Left ventricle myocardium superior (tissue), 1 donor: Measurements from ENCODE around the gene MUC6. TPM values are rescaled to one million over a fixed set of nuclear protein-coding genes. Genes with fewer than 3 reads are reported as not detected.
"Not testable (repeated sequence)": the region's sequence is repeated elsewhere in the genome, so short reads cannot be mapped to it uniquely, and the experiment has no call there.

ENCODE experiments used
- ATAC-seq: fragments of 200-7000 bp; cut with Tn5 transposase; one replicate; pipeline ENCODE4 v1.9.1; 2020; ENCODE audit warnings: mild to moderate bottlenecking, moderate library complexity
- DNase-seq: peaks from one replicate; pipeline ENCODE4 v3.0.0-alpha.2; 2020
- intact Hi-C: fragments of 100-400 bp; cut with micrococcal nuclease; formaldehyde crosslinking; loops from one replicate; pipeline ENCODE4 v1.11.0; 2022
- total RNA-seq: library from RNA; stranded (reverse); fragmentation: NEBNext Ultra II Directional; extraction: Animal tissue kit (Norgen Biotek cat#: 25700); gene quantifications from one replicate; pipeline ENCODE4 v1.2.1, GENCODE V29; 2021
- donor health status: DM: no; HTN: yes; CAD: no; lungs with severe emphysema.

Gene MUC6
- total RNA-seq, 1 donor from 2014 or later, result not detected

GRCh38 chr11:981764-982163 is 54.8 kb downstream of the MUC6 start:
- no peak for ATAC-seq
- intact Hi-C loops, result no loop called here
- no peak for DNase-seq

DNA sequence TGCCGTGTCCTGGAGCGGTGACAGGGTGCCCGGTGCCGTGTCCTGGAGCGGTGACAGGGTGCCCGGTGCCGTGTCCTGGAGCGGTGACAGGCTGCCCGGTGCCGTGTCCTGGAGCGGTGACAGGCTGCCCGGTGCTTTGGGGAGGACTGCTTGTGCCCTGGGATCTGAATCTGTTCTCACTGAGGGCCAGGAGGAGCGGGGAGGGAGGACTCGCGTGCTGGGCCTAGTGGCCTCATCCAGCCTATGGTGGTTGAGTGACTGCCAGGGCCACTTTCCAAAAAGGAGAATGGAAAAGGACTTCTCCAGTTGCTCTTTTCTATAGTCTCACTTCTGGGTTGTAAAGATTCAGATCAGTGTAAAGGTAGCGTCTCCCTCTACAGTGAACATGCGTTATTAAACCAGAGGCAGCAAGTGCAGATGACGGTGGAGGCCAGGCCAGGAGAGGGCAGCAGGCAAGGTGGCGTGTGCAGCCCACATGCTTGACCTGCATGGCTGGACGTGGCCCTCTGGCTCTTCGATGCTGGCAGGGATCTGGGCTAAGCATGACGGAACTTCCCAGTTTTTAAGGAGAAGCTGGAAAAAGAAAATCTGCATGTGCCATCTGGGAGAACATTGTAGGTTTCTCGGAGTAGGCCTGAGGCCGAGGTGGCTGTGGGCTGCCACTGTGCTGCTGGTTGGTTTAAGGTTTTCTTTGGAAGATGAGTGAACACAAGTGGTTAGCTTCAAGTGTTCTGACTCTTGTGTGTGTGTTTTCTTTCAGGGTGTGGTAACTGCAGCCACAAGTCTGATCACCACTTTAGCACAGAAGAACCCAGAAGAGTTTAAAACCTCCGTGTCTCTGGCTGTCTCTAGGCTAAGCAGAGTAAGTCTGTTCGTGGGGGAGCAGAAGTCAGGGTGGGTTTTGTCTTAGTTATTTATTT is 55.8 kb downstream of the MUC6 start:
- ATAC-seq (no peak), DNase-seq (no peak)
- intact Hi-C loops, result no loop called here

GRCh38 chr11:978781-979180 is 57.7 kb downstream of the MUC6 start:
- ATAC-seq (no peak), DNase-seq (no peak)
- intact Hi-C loops, result no loop called here

DNA sequence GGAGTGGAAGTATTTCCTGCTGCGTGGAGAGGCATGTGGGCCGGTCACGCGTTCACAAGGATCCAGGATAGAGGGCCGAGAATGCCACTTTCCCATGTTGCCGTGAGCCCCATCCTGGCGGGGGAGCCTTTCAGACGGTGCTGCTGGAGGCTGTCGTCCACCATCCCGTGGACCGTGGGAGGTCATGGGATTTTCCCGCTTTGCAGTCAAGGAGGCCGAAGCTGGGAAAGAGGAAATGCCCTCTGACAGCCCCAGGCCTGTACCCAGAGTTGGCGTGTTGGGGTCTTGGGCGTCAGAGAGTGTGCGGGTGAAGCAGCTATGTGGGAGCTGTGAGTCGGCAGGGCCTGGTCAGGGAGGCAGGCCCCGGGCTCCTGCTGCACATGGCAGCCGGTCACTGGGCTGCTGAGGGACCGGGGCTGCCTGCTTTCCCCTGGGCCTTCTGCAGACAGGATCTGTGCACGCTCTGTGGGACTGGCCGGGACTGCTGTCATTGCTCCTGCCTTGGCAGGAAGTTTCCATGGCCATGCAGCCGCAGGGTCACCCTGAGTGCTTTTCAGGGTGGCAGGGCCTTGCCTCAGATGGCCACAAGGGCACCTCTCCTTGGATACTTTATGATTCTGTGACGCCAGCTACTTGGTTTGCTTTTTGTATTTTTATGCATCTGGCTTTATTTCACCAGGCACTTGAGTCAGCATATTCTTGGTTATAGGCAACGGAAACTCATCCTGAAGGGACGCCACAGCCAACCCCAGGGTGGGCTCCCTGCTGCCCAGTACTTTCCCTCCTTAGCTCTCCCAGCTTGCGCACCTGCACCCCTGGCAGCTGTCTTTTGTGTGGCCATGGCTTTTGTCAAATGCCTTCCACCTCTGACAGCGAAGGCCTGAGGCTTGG is 58.4 kb downstream of the MUC6 start:
- DNase-seq (no peak), ATAC-seq (peak; percentile 25)
- intact Hi-C loops, result no loop called here

DNA sequence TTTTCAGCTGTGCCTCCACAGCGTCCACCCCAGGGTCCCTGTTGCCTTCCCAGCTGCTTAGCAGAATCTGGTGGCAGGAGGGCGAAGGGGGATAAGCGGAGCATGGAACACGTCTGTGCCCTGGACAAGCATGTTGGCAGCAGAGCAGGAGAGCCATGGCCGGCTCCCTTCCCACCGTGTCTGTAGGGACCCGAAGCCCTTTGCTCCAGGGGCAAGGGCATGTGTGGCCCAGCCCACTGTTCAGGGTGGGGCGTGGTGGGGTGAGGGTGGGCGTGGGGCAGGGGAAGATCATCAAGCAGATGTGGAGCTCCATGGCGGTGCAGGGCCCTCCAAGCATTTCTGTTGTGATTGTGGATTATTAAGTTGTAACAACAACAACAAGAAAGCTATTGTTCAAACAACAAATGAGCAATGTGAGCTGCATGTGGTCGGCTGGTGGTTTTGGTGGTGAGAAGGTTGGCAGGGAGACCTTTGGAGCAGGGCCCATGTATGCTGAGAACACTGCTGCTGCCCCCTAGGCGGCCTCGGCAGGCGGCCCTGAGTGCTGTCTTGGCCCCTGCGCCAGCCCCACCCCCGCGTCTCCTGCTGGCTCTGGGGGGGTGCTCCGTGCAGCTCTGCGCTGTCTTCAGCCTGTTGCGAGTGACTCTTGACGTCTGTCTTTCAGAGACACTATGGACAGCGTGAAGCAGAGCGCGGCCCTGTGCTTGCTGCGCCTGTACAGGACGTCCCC is 59.9 kb downstream of the MUC6 start:
- peak; percentile 36 for ATAC-seq
- DNase-seq, result no peak
- intact Hi-C loops, result no loop called here

DNA sequence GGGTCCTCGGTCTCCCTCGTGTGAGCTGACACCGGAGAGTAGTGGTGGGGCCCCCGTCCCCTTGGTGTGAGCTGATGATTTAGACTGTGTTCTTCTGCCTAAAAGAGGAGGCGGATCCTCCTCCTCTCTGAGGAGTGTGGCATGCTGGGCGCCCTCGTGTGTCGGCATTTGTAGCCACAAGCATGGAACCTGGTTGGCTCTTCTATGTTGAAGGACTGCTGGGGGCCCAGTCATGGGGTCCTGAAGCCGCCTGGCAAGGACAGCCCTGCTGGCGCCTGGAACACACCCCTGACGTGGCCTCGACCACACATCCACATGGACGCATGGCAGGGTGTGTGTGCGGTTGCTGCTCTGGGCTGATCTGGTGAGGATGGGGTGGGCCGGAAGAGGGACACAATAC is 60.7 kb downstream of the MUC6 start:
- DNase-seq (no peak), ATAC-seq (no peak)
- intact Hi-C loops, result no loop called here

DNA sequence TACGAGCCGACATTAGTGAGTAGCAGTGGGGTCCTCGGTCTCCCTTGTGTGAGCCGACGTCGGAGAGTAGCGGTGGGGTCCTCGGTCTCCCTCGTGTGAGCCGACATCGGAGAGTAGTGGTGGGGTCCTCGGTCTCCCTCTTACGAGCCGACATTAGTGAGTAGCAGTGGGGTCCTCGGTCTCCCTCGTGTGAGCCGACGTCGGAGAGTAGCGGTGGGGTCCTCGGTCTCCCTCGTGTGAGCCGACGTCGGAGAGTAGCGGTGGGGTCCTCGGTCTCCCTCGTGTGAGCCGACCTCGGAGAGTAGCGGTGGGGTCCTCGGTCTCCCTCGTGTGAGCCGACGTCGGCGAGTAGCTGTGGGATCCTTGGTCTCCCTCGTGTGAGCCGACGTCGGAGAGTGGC is 61.1 kb downstream of the MUC6 start:
- ATAC-seq, intact Hi-C loops, DNase-seq: not testable (repeated sequence)

DNA sequence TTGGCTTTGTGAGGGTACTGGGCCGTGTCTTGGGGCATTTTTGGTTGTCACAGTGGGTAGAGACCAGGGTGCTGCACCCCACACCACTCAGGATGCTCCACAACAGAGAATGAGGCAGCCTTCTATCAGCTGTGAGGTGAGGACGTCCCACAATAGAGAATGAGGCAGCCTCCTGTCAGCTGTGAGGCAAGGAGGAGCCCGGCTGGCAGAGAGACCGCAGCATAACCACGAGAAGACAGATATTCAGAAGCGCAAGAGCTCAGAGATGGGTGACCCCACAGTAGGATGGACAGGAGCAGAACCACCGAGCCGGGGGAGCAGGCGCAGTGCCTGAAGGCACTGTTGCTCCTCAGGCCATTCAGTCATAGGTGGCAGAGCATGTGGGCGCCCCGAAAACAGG is 63.3 kb downstream of the MUC6 start:
- intact Hi-C loops, result no loop called here

DNA sequence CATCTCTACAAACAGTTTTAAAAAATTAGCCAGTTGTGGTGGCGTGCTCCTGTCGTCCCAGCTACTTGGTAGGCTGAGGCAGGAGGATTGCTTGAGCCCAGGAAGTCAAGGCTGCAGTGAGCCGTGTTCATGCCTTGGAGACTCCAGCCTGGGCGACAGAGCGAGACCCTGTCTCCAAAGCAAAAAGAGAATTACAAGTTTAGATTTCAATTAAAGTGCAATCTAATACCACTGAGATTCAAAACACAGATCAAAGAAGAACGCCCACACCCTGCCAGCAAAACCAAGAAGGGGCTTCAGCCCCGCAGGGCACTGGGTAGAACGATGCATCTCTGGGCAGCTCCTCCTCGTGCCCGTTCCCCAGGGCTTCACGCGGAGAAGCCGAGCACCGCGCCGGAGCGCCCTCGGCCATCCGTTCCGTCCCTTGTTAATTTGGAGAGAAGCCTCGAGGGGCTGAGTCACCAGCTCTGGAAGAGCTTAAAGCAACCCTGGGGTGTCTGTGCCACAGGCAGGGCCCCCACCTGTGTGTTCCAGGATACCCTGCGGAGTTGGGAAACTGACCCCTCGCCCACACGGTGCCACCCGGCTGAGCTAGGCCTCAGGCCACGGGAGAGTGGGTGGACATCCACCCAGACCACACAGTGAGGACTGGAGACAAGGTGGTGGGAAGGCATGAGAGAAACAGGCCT is 63.9 kb downstream of the MUC6 start:
- DNase-seq (no peak), ATAC-seq (no peak)
- intact Hi-C loops, result no loop called here

More for the DNA sequence above, 63.3 kb downstream of the MUC6 start:
- ATAC-seq (no peak), DNase-seq (no peak)

GRCh38 chr11:971731-972365 is 64.7 kb downstream of the MUC6 start:
- ATAC-seq (no peak), DNase-seq (no peak)
- intact Hi-C loops, result no loop called here

- intact Hi-C loops, result no loop called here
- no peak for ATAC-seq
- no peak for DNase-seq
Observed at GRCh38 chr11:971092-971690, 65.3 kb downstream of the MUC6 start.

DNA sequence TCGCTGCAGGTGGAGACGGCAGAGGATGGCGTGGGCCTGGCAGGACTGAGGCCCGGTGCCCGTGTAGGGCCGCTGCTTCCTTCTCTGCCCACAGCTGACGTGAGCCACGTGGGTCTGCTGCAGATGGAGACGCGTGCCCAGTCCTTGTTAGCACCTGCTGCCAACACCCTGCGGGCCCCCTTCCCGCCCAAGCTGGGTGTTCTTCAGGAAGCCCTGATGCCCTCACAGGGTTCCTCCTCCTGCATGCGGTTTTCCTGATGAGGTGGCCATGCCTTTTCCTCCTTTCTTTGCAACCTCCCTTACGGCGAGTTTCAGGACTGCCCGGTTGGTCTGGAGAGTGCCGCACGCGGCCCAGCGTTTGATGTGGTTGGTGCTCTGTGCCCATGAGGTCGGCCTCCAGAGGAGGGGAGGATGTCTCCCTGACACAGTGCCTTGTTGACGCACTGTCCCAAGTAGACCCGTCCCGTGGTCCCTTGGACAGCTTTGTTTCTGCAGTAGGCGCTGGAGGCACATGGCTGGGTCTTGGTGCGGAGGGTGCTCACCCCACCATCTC is 66.1 kb downstream of the MUC6 start:
- intact Hi-C loops, result no loop called here
- DNase-seq (no peak), ATAC-seq (no peak)

DNA sequence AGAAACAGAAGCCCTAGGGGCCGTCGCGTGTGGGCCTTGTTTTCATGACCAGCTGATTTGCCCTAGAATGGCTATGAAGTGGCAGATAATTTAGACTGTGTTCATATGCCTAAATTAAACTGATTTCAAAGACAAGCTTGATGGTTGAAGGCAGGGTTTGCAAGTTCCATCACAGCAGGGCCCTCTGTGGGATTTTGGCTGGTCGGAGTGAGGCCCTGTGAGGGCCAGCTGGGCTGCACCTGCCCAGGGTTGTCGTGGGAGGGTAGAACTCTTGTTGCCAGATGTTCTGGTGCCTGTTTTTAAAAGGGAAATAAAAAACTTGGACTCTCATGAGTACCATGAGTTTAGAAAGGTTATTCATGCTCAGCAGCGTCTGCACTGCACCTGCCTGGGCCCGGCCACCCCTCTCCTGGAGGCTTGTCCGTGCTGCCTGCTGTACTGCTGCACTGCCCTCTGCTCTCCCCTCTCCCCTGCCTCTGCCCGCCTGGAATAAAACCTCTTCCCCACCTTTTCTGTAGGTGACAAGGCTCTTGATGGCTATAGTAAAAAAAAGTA is 66.8 kb downstream of the MUC6 start:
- DNase-seq (no peak), ATAC-seq (no peak)
- intact Hi-C loops, result no loop called here

DNA sequence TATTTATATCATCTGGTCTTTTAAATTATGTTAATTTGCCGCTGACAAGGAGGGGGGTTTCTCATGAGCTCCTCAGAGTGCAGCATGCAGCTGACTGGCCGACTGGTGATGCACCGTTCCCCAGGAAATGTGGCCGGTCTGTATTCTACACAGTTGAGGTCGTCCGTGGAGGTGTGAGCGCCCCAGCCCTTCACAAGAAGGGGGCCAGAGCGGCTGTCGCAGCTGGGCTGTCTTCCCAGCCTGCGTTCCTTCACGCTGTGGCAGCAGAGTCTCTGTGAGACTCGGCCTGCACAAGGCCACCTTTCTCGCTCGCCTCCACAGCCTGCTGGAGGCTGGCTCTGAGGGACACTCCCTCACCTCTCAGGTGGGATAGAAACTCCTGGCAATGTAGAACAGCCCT is 67.7 kb downstream of the MUC6 start:
- DNase-seq (no peak), ATAC-seq (no peak)
- intact Hi-C loops, result no loop called here

- intact Hi-C loops, result no loop called here
- DNase-seq (peak; percentile 51), ATAC-seq (peak; percentile 33)
Observed at GRCh38 chr11:967995-968751, 68.3 kb downstream of the MUC6 start.

GRCh38 chr11:965206-965775 is 71.2 kb downstream of the MUC6 start:
- no peak for ATAC-seq
- DNase-seq, result peak; percentile 12
- intact Hi-C loops, result no loop called here

- intact Hi-C loops, result no loop called here
- DNase-seq (no peak), ATAC-seq (no peak)
Observed at GRCh38 chr11:963852-964251, 72.7 kb downstream of the MUC6 start.
